ENCODE results near the gene PLEKHG4B.
A peak's percentile ranks its signal among the peaks of the same experiment; 100 is the strongest.

The PLEKHG4B gene

GRCh38 chr5:82097-82496 lies 9.9 kb upstream of the PLEKHG4B start:
- WGBS, 2 experiments = 13% methylated on average over 9 of the region's 9 CpGs
- Histone ChIP-seq H3K27me3 (ENCODE audit: control insufficient read depth, insufficient read depth, low read length, poor library complexity, severe bottlenecking) (no peaks in the 10 kb centered on the region), H3K36me3 (ENCODE audit: control insufficient read depth, insufficient read depth, low read length) (no peaks in the 10 kb centered on the region), H3K4me3 (ENCODE audit: insufficient read depth, low read depth, low read length) (no peak overlapping the region), H3K4me1 (ENCODE audit: control insufficient read depth, insufficient read depth, low read length) (peaks cover 47% of the 10 kb centered on the region), H3K9me3 (ENCODE audit: control insufficient read depth, low read length) (no peaks in the 10 kb centered on the region), H3K27ac (ENCODE audit: insufficient read depth, low read depth, low read length, poor library complexity, severe bottlenecking) (peak overlapping the region; percentile 87)

- Histone ChIP-seq H3K4me3 (ENCODE audit: insufficient read depth, low read depth, low read length) (no peak overlapping the region), H3K27ac (ENCODE audit: insufficient read depth, low read depth, low read length, poor library complexity, severe bottlenecking) (peak overlapping the region; percentile 87), H3K36me3 (ENCODE audit: control insufficient read depth, insufficient read depth, low read length) (no peaks in the 10 kb centered on the region), H3K27me3 (ENCODE audit: control insufficient read depth, insufficient read depth, low read length, poor library complexity, severe bottlenecking) (no peaks in the 10 kb centered on the region), H3K4me1 (ENCODE audit: control insufficient read depth, insufficient read depth, low read length) (peaks cover 42% of the 10 kb centered on the region), H3K9me3 (ENCODE audit: control insufficient read depth, low read length) (no peaks in the 10 kb centered on the region)
- WGBS, 2 experiments = 64 to 65% methylated on average over 10 of the region's 10 CpGs
Measured at GRCh38 chr5:82570-82969, 9.4 kb upstream of the PLEKHG4B start.

DNA sequence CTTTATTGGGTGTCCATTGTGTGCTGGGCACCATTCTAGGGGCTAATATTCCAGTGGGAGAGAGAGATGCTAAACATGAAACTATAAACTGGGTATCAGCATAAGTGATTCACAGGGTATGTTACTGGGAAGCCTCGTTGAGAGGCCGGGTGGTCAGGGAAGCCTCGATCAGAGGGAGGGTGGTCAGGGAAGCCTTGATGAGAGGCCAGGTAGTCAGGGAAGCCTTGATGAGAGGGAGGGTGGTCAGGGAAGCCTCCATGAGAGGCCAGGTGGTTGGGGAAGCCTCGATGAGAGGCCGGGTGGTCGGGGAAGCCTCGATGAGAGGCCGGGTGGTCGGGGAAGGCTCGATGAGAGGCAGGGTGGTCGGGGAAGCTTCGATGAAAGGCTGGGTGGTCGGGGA lies 8.9 kb upstream of the PLEKHG4B start:
- Histone ChIP-seq H3K27me3 (ENCODE audit: control insufficient read depth, insufficient read depth, low read length, poor library complexity, severe bottlenecking) (no peaks in the 10 kb centered on the region), H3K9me3 (ENCODE audit: control insufficient read depth, low read length) (no peaks in the 10 kb centered on the region), H3K4me1 (ENCODE audit: control insufficient read depth, insufficient read depth, low read length) (peaks cover 37% of the 10 kb centered on the region), H3K36me3 (ENCODE audit: control insufficient read depth, insufficient read depth, low read length) (no peaks in the 10 kb centered on the region), H3K27ac (ENCODE audit: insufficient read depth, low read depth, low read length, poor library complexity, severe bottlenecking) (no peak overlapping the region), H3K4me3 (ENCODE audit: insufficient read depth, low read depth, low read length) (no peak overlapping the region)
- 87 to 89% methylated on average over 4 to 7 of the region's 13 CpGs for WGBS, 2 experiments

- Histone ChIP-seq H3K27ac (ENCODE audit: insufficient read depth, low read depth, low read length, poor library complexity, severe bottlenecking) (no peak overlapping the region), H3K36me3 (ENCODE audit: control insufficient read depth, insufficient read depth, low read length) (no peaks in the 10 kb centered on the region), H3K27me3 (ENCODE audit: control insufficient read depth, insufficient read depth, low read length, poor library complexity, severe bottlenecking) (no peaks in the 10 kb centered on the region), H3K4me3 (ENCODE audit: insufficient read depth, low read depth, low read length) (no peak overlapping the region), H3K9me3 (ENCODE audit: control insufficient read depth, low read length) (no peaks in the 10 kb centered on the region), H3K4me1 (ENCODE audit: control insufficient read depth, insufficient read depth, low read length) (peaks cover 21% of the 10 kb centered on the region)
- 92 to 93% methylated on average over 22 of the region's 22 CpGs for WGBS, 2 experiments
Measured at GRCh38 chr5:85334-85995, 6.5 kb upstream of the PLEKHG4B start.

DNA sequence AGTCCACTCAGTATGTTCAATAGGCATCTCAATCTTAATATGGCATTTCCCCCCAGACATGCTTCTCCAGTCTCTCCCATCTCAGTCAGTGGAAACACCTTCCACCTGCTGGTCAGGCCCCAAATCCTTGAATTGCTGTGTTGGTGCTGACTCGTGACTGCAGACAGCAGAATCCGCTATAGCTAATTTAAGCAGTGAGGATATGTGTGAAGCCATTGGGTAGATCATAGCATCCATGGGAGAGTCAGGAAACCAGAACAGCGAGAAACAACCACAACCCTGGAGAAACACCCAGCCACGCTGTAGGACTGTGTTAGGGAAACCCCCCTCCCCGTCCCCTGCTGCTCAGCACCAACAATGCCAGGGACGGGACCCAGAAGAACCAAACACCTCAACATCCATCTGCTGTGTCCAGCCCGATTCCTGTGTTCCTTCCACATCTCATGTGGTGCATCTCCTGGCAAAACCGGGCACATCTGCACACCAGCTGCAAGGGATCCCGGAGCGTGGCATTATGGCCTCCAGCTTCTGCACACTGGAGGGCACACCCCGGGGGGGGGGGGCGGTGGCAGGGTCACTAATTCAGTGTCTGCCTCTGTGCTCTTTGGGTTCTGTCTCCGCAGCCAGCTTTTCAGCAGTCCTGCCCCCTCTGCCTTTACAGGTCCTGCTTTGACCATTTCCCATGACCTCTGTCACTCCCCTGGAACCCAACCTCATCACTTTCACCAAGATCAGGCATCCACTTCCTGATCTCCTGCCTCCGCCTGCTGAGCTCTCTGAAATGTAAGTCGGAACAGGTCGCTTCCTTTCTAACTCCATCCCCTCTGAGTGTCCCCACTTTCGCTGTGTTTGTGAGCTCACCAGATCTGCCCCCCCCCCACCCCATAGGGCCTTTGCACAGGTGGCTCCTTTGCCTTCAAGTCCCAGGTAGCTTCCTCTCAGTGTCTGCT lies 2.4 kb upstream of the PLEKHG4B start:
- H3K4me3 ChIP-seq (ENCODE audit: insufficient read depth, low read depth, low read length) = no peak overlapping the region
- peaks cover 22% of the 10 kb centered on the region for H3K4me1 ChIP-seq (ENCODE audit: control insufficient read depth, insufficient read depth, low read length)
- no peaks in the 10 kb centered on the region for H3K27me3 ChIP-seq (ENCODE audit: control insufficient read depth, insufficient read depth, low read length, poor library complexity, severe bottlenecking)
- no peaks in the 10 kb centered on the region for H3K9me3 ChIP-seq (ENCODE audit: control insufficient read depth, low read length)
- peaks cover 8% of the 10 kb centered on the region for H3K36me3 ChIP-seq (ENCODE audit: control insufficient read depth, insufficient read depth, low read length)
- WGBS, 2 experiments = 87 to 88% methylated on average over 17 of the region's 17 CpGs
- H3K27ac ChIP-seq (ENCODE audit: insufficient read depth, low read depth, low read length, poor library complexity, severe bottlenecking) = no peak overlapping the region

DNA sequence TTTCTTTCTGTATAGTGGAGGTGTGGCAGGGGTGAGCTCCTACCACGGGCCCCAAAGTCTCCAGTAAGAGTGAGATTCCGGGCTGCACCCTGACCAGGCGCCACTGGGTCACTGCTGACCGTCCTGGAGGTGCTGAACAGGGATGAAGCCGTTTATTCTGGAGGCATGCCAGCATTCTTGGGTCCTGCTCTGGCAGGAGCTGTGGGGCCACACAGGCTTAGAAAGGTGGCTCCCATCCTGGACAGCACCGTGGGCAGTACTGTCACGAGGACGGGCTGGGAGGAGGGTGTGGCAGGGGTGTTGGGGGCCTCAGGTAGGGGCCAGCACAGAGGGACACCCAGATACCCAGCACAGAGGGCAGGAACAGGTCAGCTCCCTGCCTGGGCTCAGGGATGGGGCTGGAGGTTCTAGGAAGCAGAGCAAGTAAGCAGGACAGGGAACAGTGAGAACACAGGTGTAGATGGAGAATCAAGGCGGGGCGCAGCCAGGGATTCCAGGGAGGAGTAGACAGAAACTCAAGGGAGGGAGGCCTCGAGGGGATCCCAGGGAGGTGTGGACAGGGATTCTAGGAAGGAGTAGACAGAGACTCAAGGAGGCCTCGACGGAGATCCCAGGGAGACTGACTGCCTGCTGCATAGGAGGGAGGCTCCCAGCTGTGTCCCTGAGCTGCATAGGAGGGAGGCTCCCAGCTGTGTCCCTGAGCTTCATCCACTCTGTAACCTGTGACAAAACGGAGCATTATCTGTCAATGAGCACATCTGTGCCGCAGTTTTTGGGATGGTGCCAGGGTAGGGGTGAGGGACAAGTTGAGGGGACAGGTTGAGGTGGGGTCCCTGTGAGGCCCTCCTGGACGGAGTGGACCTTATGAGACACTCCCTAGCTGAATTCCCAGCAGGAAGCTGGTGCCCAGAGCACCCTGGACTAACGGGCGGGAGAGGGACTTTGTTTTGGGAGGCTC lies 1.1 kb upstream of the PLEKHG4B start:
- Histone ChIP-seq H3K4me1 (ENCODE audit: control insufficient read depth, insufficient read depth, low read length) (peaks cover 22% of the 10 kb centered on the region), H3K27me3 (ENCODE audit: control insufficient read depth, insufficient read depth, low read length, poor library complexity, severe bottlenecking) (no peaks in the 10 kb centered on the region), H3K27ac (ENCODE audit: insufficient read depth, low read depth, low read length, poor library complexity, severe bottlenecking) (no peak overlapping the region), H3K36me3 (ENCODE audit: control insufficient read depth, insufficient read depth, low read length) (peaks cover 20% of the 10 kb centered on the region), H3K4me3 (ENCODE audit: insufficient read depth, low read depth, low read length) (peak overlapping the region; percentile 41), H3K9me3 (ENCODE audit: control insufficient read depth, low read length) (no peaks in the 10 kb centered on the region)
- 85 to 87% methylated on average over 18 of the region's 18 CpGs for WGBS, 2 experiments

DNA sequence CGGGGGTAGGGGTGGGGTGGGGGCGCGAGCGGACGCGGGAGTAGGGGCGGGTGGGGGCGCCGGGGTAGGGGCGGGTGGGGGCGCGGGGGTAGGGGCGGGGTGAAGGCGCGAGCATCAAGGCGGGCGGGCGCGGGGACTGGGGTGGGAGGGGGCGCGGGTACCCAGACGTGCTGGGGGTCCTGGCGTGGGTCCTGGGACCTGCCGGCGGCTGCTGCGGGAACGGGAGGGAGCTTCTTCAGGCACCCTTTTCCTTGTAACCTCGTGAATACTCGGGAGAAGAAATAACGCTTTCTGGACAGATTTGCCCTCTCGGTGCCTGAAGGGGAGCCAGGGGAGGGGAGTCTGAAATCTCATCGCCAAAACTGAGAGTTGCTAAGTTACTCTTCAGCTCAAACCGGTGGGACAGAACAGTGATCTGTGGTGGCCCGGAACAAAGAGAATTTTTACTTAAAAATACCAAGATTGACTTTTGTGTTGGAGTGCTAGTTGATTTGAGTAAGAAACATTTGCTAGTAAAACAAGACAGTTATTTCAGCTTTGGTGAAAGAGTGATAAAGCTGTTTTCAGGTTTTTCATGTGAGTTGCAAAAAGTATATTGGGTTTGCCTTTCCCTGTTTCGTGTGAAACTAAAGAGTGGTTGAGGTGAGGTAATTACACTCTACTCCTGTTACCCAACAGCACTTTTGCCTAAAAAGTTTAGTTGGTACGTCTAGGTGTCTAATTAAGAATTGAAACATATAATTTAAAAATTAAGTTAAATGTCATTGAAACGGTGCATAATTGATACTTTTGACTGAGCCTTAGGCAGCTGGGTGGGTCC lies 643 bp downstream of the PLEKHG4B start:
- no peaks in the 10 kb centered on the region for H3K27me3 ChIP-seq (ENCODE audit: control insufficient read depth, insufficient read depth, low read length, poor library complexity, severe bottlenecking)
- peak overlapping the region; percentile 61 for H3K4me3 ChIP-seq (ENCODE audit: insufficient read depth, low read depth, low read length)
- H3K4me1 ChIP-seq (ENCODE audit: control insufficient read depth, insufficient read depth, low read length) = peaks cover 22% of the 10 kb centered on the region
- peaks cover 35% of the 10 kb centered on the region for H3K36me3 ChIP-seq (ENCODE audit: control insufficient read depth, insufficient read depth, low read length)
- H3K9me3 ChIP-seq (ENCODE audit: control insufficient read depth, low read length) = no peaks in the 10 kb centered on the region
- no peak overlapping the region for H3K27ac ChIP-seq (ENCODE audit: insufficient read depth, low read depth, low read length, poor library complexity, severe bottlenecking)
- WGBS, 2 experiments = 6 to 7% methylated on average over 22 to 28 of the region's 37 CpGs

GRCh38 chr5:93221-93980 lies 1.4 kb downstream of the PLEKHG4B start:
- no peaks in the 10 kb centered on the region for H3K27me3 ChIP-seq (ENCODE audit: control insufficient read depth, insufficient read depth, low read length, poor library complexity, severe bottlenecking)
- H3K4me3 ChIP-seq (ENCODE audit: insufficient read depth, low read depth, low read length) = peak overlapping the region; percentile 61
- WGBS, 2 experiments = 86 to 87% methylated on average over 15 of the region's 15 CpGs
- no peaks in the 10 kb centered on the region for H3K9me3 ChIP-seq (ENCODE audit: control insufficient read depth, low read length)
- peaks cover 37% of the 10 kb centered on the region for H3K36me3 ChIP-seq (ENCODE audit: control insufficient read depth, insufficient read depth, low read length)
- no peak overlapping the region for H3K27ac ChIP-seq (ENCODE audit: insufficient read depth, low read depth, low read length, poor library complexity, severe bottlenecking)
- peaks cover 22% of the 10 kb centered on the region for H3K4me1 ChIP-seq (ENCODE audit: control insufficient read depth, insufficient read depth, low read length)

All from ectodermal cell (in vitro differentiated cells).